IMR-90 (cell line): Measurements from ENCODE around the gene TCEAL4. TPM values are rescaled to one million over a fixed set of nuclear protein-coding genes. Genes with fewer than 3 reads are reported as not detected.

ENCODE experiments used
- ATAC-seq: fragments of 200-7000 bp; cut with Tn5 transposase; 2 replicates; pipeline ENCODE4 v1.9.1; 2020; ENCODE audit warnings: low read depth, mild to moderate bottlenecking, moderate library complexity
- BruUV-seq: library from RNA; stranded (reverse); fragments of 400-500 nt; replicated peaks from 2 replicates; lab custom pipeline; 2021; lab: Mats Ljungman, UMichigan
- CTCF ChIA-PET: fragments of 300-600 bp; formaldehyde crosslinking; extraction: SDS; loops from one replicate; lab custom pipeline; 2021; ENCODE audit warnings: antibody characterized with exemption; lab: Yijun Ruan, JAX
- POLR2A ChIA-PET: fragments of 300-600 bp; sonication (Branson Sonifier 250); formaldehyde crosslinking; loops from one replicate; lab custom pipeline; 2022; ENCODE audit warnings: antibody characterized with exemption; ENCODE audit not compliant: unreplicated experiment; lab: Charles Lee
- DNase-seq: peaks from one replicate; pipeline ENCODE4 v3.0.0; 2013
- H2AFZ ChIP-seq: replicated peaks from 2 replicates; pipeline ENCODE3; 2013; ENCODE audit warnings: low read length, mild to moderate bottlenecking; ENCODE audit not compliant: poor library complexity
- H2AK5ac ChIP-seq: 2 replicates; pipeline ENCODE4 v1.6.1; 2013; ENCODE audit warnings: low read depth, low read length, inconsistent platforms
- H2AK9ac ChIP-seq: replicated peaks from 2 replicates; pipeline ENCODE3; 2013; ENCODE audit warnings: mild to moderate bottlenecking, low read depth, low read length, moderate library complexity; ENCODE audit not compliant: poor library complexity
- H2BK120ac ChIP-seq: 2 replicates; pipeline ENCODE4 v1.6.1; 2013; ENCODE audit warnings: low read depth, low read length, inconsistent platforms
- H2BK15ac ChIP-seq: 3 replicates; pipeline ENCODE4 v1.6.1; 2013; ENCODE audit warnings: low read depth, low read length, inconsistent platforms
- H2BK20ac ChIP-seq: 2 replicates; pipeline ENCODE4 v1.6.1; 2013; ENCODE audit warnings: low read depth, mild to moderate bottlenecking, inconsistent platforms, low read length, moderate library complexity
- H2BK5ac ChIP-seq: 2 replicates; pipeline ENCODE4 v1.6.1; 2013; ENCODE audit warnings: mild to moderate bottlenecking, low read depth, low read length, inconsistent platforms; ENCODE audit not compliant: poor library complexity, severe bottlenecking
- H3K14ac ChIP-seq: replicated peaks from 2 replicates; pipeline ENCODE4 v1.6.1; 2013; ENCODE audit warnings: low read depth, low read length, inconsistent platforms
- H3K18ac ChIP-seq: 2 replicates; pipeline ENCODE4 v1.6.1; 2013; ENCODE audit warnings: low read depth, low read length, control low read depth
- H3K23ac ChIP-seq: 2 replicates; pipeline ENCODE4 v1.6.1; 2013; ENCODE audit warnings: low read depth, low read length, inconsistent platforms
- H3K27ac ChIP-seq: 2 replicates; pipeline ENCODE4 v1.5.1; 2013; ENCODE audit warnings: mild to moderate bottlenecking, control low read depth, low read length; ENCODE audit not compliant: insufficient read depth
- H3K27me3 ChIP-seq: 2 replicates; pipeline ENCODE4 v1.6.1; 2013; ENCODE audit warnings: low read length; ENCODE audit not compliant: control insufficient read depth, insufficient read depth
- H3K36me3 ChIP-seq: 2 replicates; pipeline ENCODE4 v1.6.1; 2013; ENCODE audit warnings: low read length, mixed read lengths; ENCODE audit not compliant: control insufficient read depth, insufficient read depth
- H3K4ac ChIP-seq: 2 replicates; pipeline ENCODE4 v1.6.1; 2013; ENCODE audit warnings: low read depth, low read length, inconsistent platforms
- H3K4me1 ChIP-seq: 2 replicates; pipeline ENCODE4 v1.6.1; 2013; ENCODE audit warnings: low read length, mixed read lengths; ENCODE audit not compliant: control insufficient read depth, insufficient read depth
- H3K4me2 ChIP-seq: 2 replicates; pipeline ENCODE4 v1.6.1; 2013; ENCODE audit warnings: low read depth, mild to moderate bottlenecking, control low read depth, low read length, moderate library complexity
- H3K4me3 ChIP-seq: 2 replicates; pipeline ENCODE4 v1.5.1; 2013; ENCODE audit warnings: low read depth, mild to moderate bottlenecking, control low read depth, low read length, moderate library complexity; ENCODE audit not compliant: insufficient read depth
- H3K56ac ChIP-seq: 2 replicates; pipeline ENCODE4 v1.6.1; 2013; ENCODE audit warnings: low read length, inconsistent platforms; ENCODE audit not compliant: insufficient read depth; ENCODE audit errors: extremely low read depth
- H3K79me1 ChIP-seq, 2 experiments: 2 replicates each; pipeline ENCODE4 v1.6.1; 2013; ENCODE audit warnings: low read length in 2 of 2, inconsistent platforms in 1 of 2, low read depth in 1 of 2
- H3K9ac ChIP-seq: 2 replicates; pipeline ENCODE4 v1.6.1; 2013; ENCODE audit warnings: low read depth, low read length, control low read depth
- H3K9me1 ChIP-seq: 2 replicates; pipeline ENCODE4 v1.6.1; 2013; ENCODE audit warnings: low read length, inconsistent platforms; ENCODE audit not compliant: insufficient read depth
- H3K9me3 ChIP-seq: 2 replicates; pipeline ENCODE4 v1.6.1; 2013; ENCODE audit warnings: low read length; ENCODE audit not compliant: control insufficient read depth, insufficient read depth
- H4K20me1 ChIP-seq: 2 replicates; pipeline ENCODE4 v1.6.1; 2013; ENCODE audit warnings: low read length, inconsistent platforms; ENCODE audit not compliant: insufficient read depth
- H4K5ac ChIP-seq: 2 replicates; pipeline ENCODE4 v1.6.1; 2013; ENCODE audit warnings: mild to moderate bottlenecking, low read depth, low read length, control low read depth
- H4K8ac ChIP-seq, 2 experiments: 2 replicates each; pipeline ENCODE4 v1.6.1; 2013; ENCODE audit warnings: low read depth in 2 of 2, low read length in 2 of 2, control low read depth in 1 of 2, inconsistent platforms in 1 of 2
- H4K91ac ChIP-seq: 2 replicates; pipeline ENCODE4 v1.6.1; 2013; ENCODE audit warnings: low read depth, low read length, inconsistent platforms; ENCODE audit not compliant: insufficient read depth
- CEBPB ChIP-seq: IDR thresholded peaks from 2 replicates; pipeline ENCODE4 v1.6.1; 2012; ENCODE audit warnings: low read depth, low read length, improper control_type of control experiment
- FOS ChIP-seq: fragments of 150-350 bp; IDR thresholded peaks from 2 replicates; pipeline ENCODE4 v1.6.1; 2016; ENCODE audit warnings: low read depth, low read length
- MXI1 ChIP-seq: IDR thresholded peaks from 2 replicates; pipeline ENCODE4 v1.6.1; 2012; ENCODE audit warnings: low read depth, mild to moderate bottlenecking, low read length, moderate library complexity, borderline replicate concordance
- NFE2L2 ChIP-seq: fragments of 150-350 bp; IDR thresholded peaks from 2 replicates; pipeline ENCODE4 v1.6.1; 2016; ENCODE audit warnings: low read depth, mild to moderate bottlenecking, low read length
- POLR2A ChIP-seq: IDR thresholded peaks from 2 replicates; pipeline ENCODE4 v1.6.1; 2012; ENCODE audit warnings: mild to moderate bottlenecking, low read depth, low read length
- RAD21 ChIP-seq: IDR thresholded peaks from 2 replicates; pipeline ENCODE4 v1.6.1; 2012; ENCODE audit warnings: low read length, improper control_type of control experiment
- RCOR1 ChIP-seq: IDR thresholded peaks from 2 replicates; pipeline ENCODE4 v1.6.1; 2012; ENCODE audit warnings: mild to moderate bottlenecking, low read length, improper control_type of control experiment; ENCODE audit not compliant: insufficient replicate concordance
- WGBS, 2 experiments: methylation state at CpG; one replicate each; pipeline versions ENCODE4 v1.1.5 to v1.1.7; 2013; ENCODE audit warnings: missing lambda C conversion rate in 2 of 2; ENCODE audit not compliant: insufficient read length in 1 of 2; ENCODE audit errors: extremely low coverage in 2 of 2; 5-methylcytosine and 5-hydroxymethylcytosine counted together
- dilution Hi-C: fragments of 300-500 bp; cut with HindIII; formaldehyde crosslinking; loops from one replicate; pipeline ENCODE4 v1.14.3; 2018; ENCODE audit warnings: low sequenced_read_pairs; ENCODE audit not compliant: unreplicated experiment
- in situ Hi-C: fragments of 300-500 bp; cut with MboI; formaldehyde crosslinking; loops from 3 replicates; pipeline ENCODE4 v1.14.3; 2019; ENCODE audit warnings: low sequenced_read_pairs, inconsistent platforms, mixed read lengths
- intact Hi-C: fragments of 100-400 bp; cut with micrococcal nuclease; formaldehyde crosslinking; loops from 2 replicates; pipeline ENCODE4 v1.10.0; 2022
- polyA plus RNA-seq, 3 experiments: library from polyadenylated mRNA; depleted of rRNA; stranded (reverse); fragments of >200 nt; gene quantifications; 2 replicates each; pipeline ENCODE4 v1.2.3, GENCODE V29; 2012; ENCODE audit warnings: low replicate concordance in 1 of 3
- total RNA-seq: library from RNA; depleted of rRNA; stranded (reverse); fragments of >200 nt; gene quantifications from 2 replicates; pipeline ENCODE4 v1.2.3, GENCODE V29; 2012
- TF ChIP-seq, protein P1 (sequence below): conservative IDR thresholded peaks from 2 replicates; pipeline ENCODE4 v1.5.1; 2012; ENCODE audit warnings: mild to moderate bottlenecking, low read depth, low read length, improper control_type of control experiment
- TF ChIP-seq, protein P2 (sequence below): fragments of 150-350 bp; IDR thresholded peaks from 2 replicates; pipeline ENCODE4 v1.6.1; 2017; ENCODE audit warnings: mild to moderate bottlenecking, antibody characterized with exemption, low read length, low read depth
- TF ChIP-seq, protein P3 (sequence below): fragments of 150-350 bp; IDR thresholded peaks from 2 replicates; pipeline ENCODE4 v1.6.1; 2016; ENCODE audit warnings: low read depth, mild to moderate bottlenecking, low read length, moderate library complexity, borderline replicate concordance

The TCEAL4 gene
- total and polyA plus RNA-seq, 2 of the 4 experiments (the other 2 are of a cell fraction): 11.1 to 31.9 TPM

DNA sequence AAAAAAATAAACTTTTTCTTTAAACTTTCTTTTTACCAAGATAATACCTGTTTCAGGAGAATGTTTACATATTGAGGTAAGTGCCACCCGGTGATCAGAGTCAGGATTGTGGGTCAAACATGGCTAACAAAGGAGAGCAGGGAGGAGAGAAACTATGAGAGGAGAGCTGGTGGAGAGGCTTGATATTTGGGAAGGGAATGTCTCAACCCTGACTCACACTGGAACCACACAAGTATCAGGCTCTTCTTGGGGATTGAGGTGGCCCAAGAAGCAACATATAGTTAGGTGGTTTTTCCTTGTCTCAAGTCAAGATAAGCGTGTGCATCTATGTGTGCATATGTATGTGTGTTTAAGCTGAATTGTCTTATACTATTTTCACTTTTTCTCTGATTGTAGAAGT lies 50.1 kb downstream of the TCEAL4 start:
- Histone ChIP-seq H4K91ac (no peak overlapping the region), H2BK20ac (no peak overlapping the region), H3K14ac (no peak overlapping the region), H3K4ac (no peak overlapping the region), H3K4me3 (no peak overlapping the region), H3K27me3 (no peaks in the 10 kb centered on the region), H3K23ac (no peak overlapping the region), H3K4me2 (no peak overlapping the region), H3K36me3 (no peaks in the 10 kb centered on the region), H3K27ac (no peak overlapping the region), H4K8ac (no peak overlapping the region), H3K56ac (no peak overlapping the region), H3K9ac (no peak overlapping the region), H2AK5ac (no peak overlapping the region), H2AK9ac (no peak overlapping the region), H4K20me1 (no peaks in the 10 kb centered on the region), H3K4me1 (peaks cover 1% of the 10 kb centered on the region; the same call in 1 of the 2 replicates), H3K9me1 (peaks cover 9% of the 10 kb centered on the region; the same call in 1 of the 2 replicates), H2BK5ac (no peak overlapping the region), H2AFZ (no peak overlapping the region), H3K9me3 (no peaks in the 10 kb centered on the region), H2BK15ac (no peak overlapping the region), H3K79me1 (no peaks in the 10 kb centered on the region), H3K18ac (no peak overlapping the region), H4K5ac (no peak overlapping the region), H2BK120ac (no peak overlapping the region)
- no TSS peak for BruUV-seq
- no peak; the same call in 1 of the 2 replicates for ATAC-seq
- ChIA-PET CTCF (no interaction called here), POLR2A (no interaction called here)
- intact Hi-C loops (loop anchor here (10.0 kb wide), 1 partner anchor 61 kb away; no protein-coding TSS in a partner anchor), dilution Hi-C loops (no loop called here), in situ Hi-C loops (no loop called here)
- WGBS, 2 experiments: no CpG with 5 or more reads among the region's 2 CpGs
- TF ChIP-seq, protein P1, sequence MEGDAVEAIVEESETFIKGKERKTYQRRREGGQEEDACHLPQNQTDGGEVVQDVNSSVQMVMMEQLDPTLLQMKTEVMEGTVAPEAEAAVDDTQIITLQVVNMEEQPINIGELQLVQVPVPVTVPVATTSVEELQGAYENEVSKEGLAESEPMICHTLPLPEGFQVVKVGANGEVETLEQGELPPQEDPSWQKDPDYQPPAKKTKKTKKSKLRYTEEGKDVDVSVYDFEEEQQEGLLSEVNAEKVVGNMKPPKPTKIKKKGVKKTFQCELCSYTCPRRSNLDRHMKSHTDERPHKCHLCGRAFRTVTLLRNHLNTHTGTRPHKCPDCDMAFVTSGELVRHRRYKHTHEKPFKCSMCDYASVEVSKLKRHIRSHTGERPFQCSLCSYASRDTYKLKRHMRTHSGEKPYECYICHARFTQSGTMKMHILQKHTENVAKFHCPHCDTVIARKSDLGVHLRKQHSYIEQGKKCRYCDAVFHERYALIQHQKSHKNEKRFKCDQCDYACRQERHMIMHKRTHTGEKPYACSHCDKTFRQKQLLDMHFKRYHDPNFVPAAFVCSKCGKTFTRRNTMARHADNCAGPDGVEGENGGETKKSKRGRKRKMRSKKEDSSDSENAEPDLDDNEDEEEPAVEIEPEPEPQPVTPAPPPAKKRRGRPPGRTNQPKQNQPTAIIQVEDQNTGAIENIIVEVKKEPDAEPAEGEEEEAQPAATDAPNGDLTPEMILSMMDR: no peak
- TF ChIP-seq MXI1 (no peak), FOS (no peak), RCOR1 (no peak), RAD21 (no peak), POLR2A (no peak), NFE2L2 (no peak), CEBPB (no peak)
- TF ChIP-seq, protein P2, sequence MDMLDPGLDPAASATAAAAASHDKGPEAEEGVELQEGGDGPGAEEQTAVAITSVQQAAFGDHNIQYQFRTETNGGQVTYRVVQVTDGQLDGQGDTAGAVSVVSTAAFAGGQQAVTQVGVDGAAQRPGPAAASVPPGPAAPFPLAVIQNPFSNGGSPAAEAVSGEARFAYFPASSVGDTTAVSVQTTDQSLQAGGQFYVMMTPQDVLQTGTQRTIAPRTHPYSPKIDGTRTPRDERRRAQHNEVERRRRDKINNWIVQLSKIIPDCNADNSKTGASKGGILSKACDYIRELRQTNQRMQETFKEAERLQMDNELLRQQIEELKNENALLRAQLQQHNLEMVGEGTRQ: no peak
- TF ChIP-seq, protein P3, sequence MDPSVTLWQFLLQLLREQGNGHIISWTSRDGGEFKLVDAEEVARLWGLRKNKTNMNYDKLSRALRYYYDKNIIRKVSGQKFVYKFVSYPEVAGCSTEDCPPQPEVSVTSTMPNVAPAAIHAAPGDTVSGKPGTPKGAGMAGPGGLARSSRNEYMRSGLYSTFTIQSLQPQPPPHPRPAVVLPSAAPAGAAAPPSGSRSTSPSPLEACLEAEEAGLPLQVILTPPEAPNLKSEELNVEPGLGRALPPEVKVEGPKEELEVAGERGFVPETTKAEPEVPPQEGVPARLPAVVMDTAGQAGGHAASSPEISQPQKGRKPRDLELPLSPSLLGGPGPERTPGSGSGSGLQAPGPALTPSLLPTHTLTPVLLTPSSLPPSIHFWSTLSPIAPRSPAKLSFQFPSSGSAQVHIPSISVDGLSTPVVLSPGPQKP: no peak
- no peak for DNase-seq
